ENCODE results near the gene DNPEP. TPM values are rescaled to one million over a fixed set of nuclear protein-coding genes. Genes with fewer than 3 reads are reported as not detected.

The DNPEP gene
- total and polyA plus RNA-seq, 2 of the 8 experiments (the other 6 are each of a cell fraction or from before 2014, with no cell fraction given): 59.8 to 109 TPM

GRCh38 chr2:219417374-219417773 lies 29.7 kb upstream of the DNPEP start:
- no peak for DNase-seq (ENCODE audit: low read depth in 1 of 2, low spot score in 2 of 2)
- no peak overlapping the region for H2AK5ac ChIP-seq (ENCODE audit: low read depth, low read length)
- no peak overlapping the region for H4K5ac ChIP-seq (ENCODE audit: insufficient read length, low read depth, low read length)
- no peak overlapping the region for H3K27ac ChIP-seq (ENCODE audit: low read depth, low read length)
- H2BK12ac ChIP-seq (ENCODE audit: low read depth, low read length): peak overlapping the region; percentile 87; the same call in 1 of the 2 replicates
- H3K23me2 ChIP-seq (ENCODE audit: low read depth, low read length): peaks cover 2% of the 10 kb centered on the region
- no peak overlapping the region for H2AFZ ChIP-seq (ENCODE audit: low read length)
- H3K27me3 ChIP-seq (replicated peaks in 1 of 4; ENCODE audit: control insufficient read depth in 3 of 4, extremely low read depth in 1 of 4, insufficient read depth in 3 of 4, low read length in 3 of 4): peaks cover 15 to 36% (median 29%) of the 10 kb centered on the region in 4 experiments
- no peak overlapping the region for H3K23ac ChIP-seq (ENCODE audit: insufficient read length)
- no peak for FAIRE-seq
- H3K79me2 ChIP-seq (ENCODE audit: control insufficient read depth in 1 of 2, insufficient read depth in 2 of 2, low read length in 2 of 2): no peaks in the 10 kb centered on the region
- H2BK120ac ChIP-seq (replicated peaks; ENCODE audit: low read depth, low read length): no peak overlapping the region
- H2BK15ac ChIP-seq (ENCODE audit: low read length): peak overlapping the region; percentile 81; the same call in 1 of the 2 replicates
- no peak overlapping the region; the same call in 1 of the 2 replicates for H2BK5ac ChIP-seq (ENCODE audit: low read depth, low read length)
- no peak overlapping the region for H3K4ac ChIP-seq (replicated peaks; ENCODE audit: insufficient read length, low read depth, low read length)
- peaks cover 8 to 26% (median 15%) of the 10 kb centered on the region in 4 experiments for H3K4me1 ChIP-seq (replicated peaks in 1 of 4; ENCODE audit: control insufficient read depth in 3 of 4, insufficient read depth in 4 of 4, low read length in 3 of 4)
- H3K79me1 ChIP-seq (ENCODE audit: low read depth, low read length): no peaks in the 10 kb centered on the region
- no peak overlapping the region for H3K4me2 ChIP-seq (ENCODE audit: insufficient read depth in 1 of 2, low read depth in 2 of 2, low read length in 2 of 2)
- no peaks in the 10 kb centered on the region for H3K9me3 ChIP-seq (ENCODE audit: insufficient read depth in 2 of 2, low read depth in 1 of 2, low read length in 1 of 2)
- no peak overlapping the region for H3K18ac ChIP-seq (ENCODE audit: extremely low read depth, low read length)
- 87% methylated on average over 6 of the region's 9 CpGs; no CpG with 5 or more reads in 1 of the 2 experiments for WGBS, 2 experiments (ENCODE audit: extremely low coverage in 1 of 2, insufficient coverage in 1 of 2, insufficient read length in 1 of 2, insufficient replicate concordance in 2 of 2, low coverage in 1 of 2, low lambda C conversion rate in 2 of 2, missing lambda C conversion rate in 1 of 2)
- H3K56ac ChIP-seq (replicated peaks; ENCODE audit: insufficient read length, low read depth, low read length): no peak overlapping the region
- H2BK20ac ChIP-seq (ENCODE audit: low read length): no peak overlapping the region
- H3K36me3 ChIP-seq (ENCODE audit: control insufficient read depth in 2 of 4, insufficient read depth in 4 of 4, low read length in 3 of 4): no peaks in the 10 kb centered on the region
- ChIA-PET POLR2A (ENCODE audit: partially characterized antibody) (interaction anchor here (1.0 to 4.6 kb wide), 3 partner anchors 11 to 40 kb away, joined by 3 to 17 read pairs (median 3); no protein-coding TSS in a partner anchor), CTCF (ENCODE audit: partially characterized antibody) (interaction anchor here (1.0 to 88.6 kb wide), 7 partner anchors 9 to 72 kb away, joined by 3 to 7248 read pairs (median 8); partner anchors contain the start of genes ASIC4, CHPF, GMPPA and SPEG)
- no peak overlapping the region for H3K4me3 ChIP-seq (ENCODE audit: extremely low read depth in 1 of 4, insufficient read depth in 2 of 4, low read depth in 3 of 4, low read length in 4 of 4)
- H4K20me1 ChIP-seq (replicated peaks in 1 of 2; ENCODE audit: control insufficient read depth in 1 of 2, insufficient read depth in 2 of 2, low read length in 2 of 2): peaks cover 0 to 2% of the 10 kb centered on the region in 2 experiments
- H3K14ac ChIP-seq (ENCODE audit: insufficient read length): no peak overlapping the region
- H4K91ac ChIP-seq (replicated peaks; ENCODE audit: insufficient read length, low read length): peak overlapping the region; percentile 38
- no peak overlapping the region for H4K8ac ChIP-seq (ENCODE audit: extremely low read depth, insufficient read depth, low read length)
- H3K9ac ChIP-seq (replicated peaks in 1 of 4; ENCODE audit: extremely low read depth in 1 of 4, low read depth in 3 of 4, low read length in 3 of 4): no peak overlapping the region
- TF ChIP-seq CBX8 (IDR thresholded peaks at IDR 0.05; ENCODE audit: borderline replicate concordance, low read depth, low read length) (no peak), TEAD4 (IDR thresholded peaks at IDR 0.05; ENCODE audit: low read depth, low read length) (no peak), ASH2L (IDR thresholded peaks at IDR 0.05; ENCODE audit: low read length) (no peak), POLR2A (IDR thresholded peaks at IDR 0.05; ENCODE audit: control extremely low read depth in 1 of 2, low read depth in 2 of 2, low read length in 2 of 2) (no peak), RFX5 (IDR thresholded peaks at IDR 0.05; ENCODE audit: borderline replicate concordance, low read depth, low read length) (no peak), KDM5A (IDR thresholded peaks at IDR 0.05; ENCODE audit: low read length) (no peak), MAFK (IDR thresholded peaks at IDR 0.05; ENCODE audit: low read depth, low read length) (no peak), ZNF274 (IDR thresholded peaks at IDR 0.05; ENCODE audit: borderline replicate concordance, extremely low read depth, low read length) (no peak), ATF3 (IDR thresholded peaks at IDR 0.05; ENCODE audit: insufficient read depth, low read depth, low read length) (no peak), EGR1 (IDR thresholded peaks at IDR 0.05; ENCODE audit: borderline replicate concordance, low read depth, low read length) (no peak), SRF (IDR thresholded peaks at IDR 0.05; ENCODE audit: low read depth, low read length) (no peak), TAF1 (IDR thresholded peaks at IDR 0.05; ENCODE audit: low read depth, low read length) (no peak), RAD21 (IDR thresholded peaks at IDR 0.05 in 1 of 2, conservative IDR thresholded peaks at IDR 0.05 in 1 of 2; ENCODE audit: low read depth in 2 of 2, low read length in 2 of 2) (no peak)

Measured in H1 (cell line).